NOMO-1 treated with dmso at 0.1 percent for 144 hours (cell line): ENCODE measurements around the gene AKAP3.

Experiments
- DNase-seq: peaks from one replicate; lab custom pipeline; 2025; ENCODE audit not compliant: unreplicated experiment; lab: John Stamatoyannopoulos, UW

Gene AKAP3

DNA sequence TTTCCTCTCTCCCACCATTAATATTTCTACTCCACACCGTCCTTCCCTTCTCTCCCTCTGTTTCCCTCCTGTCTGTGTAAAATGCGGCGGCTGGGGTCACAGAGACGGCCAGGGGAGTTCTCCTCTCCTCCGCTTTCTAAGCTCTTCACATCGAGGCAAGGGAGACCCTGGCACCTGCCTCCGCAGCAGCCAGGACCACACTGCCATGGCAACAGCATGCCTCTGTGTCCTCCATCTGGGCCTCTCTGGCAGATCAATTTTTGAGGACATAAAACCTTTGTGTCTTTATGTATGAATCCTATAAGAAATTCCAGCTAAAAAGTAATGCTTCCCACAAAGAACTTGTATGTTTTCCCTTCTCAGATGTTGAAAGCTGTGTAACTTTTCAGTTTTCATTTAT lies 45.4 kb downstream of the AKAP3 start:
- no peak for DNase-seq

DNA sequence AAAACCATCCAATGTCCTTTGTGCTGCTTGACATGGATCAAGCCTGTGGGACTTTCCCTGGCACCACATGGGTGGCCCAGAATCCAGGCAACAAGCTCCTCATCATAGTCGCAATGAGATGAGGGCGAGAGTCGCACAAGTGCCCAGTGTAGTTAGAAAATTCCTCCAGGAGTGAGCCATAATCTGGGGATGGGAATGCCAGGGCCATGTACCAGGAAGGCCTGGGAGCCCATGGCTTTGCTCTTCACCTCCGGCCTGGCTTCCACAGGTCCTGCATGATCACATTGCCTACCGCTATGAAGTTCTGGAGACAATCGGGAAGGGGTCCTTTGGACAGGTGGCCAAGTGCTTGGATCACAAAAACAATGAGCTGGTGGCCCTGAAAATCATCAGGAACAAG lies 53.0 kb downstream of the AKAP3 start:
- no peak for DNase-seq

DNA sequence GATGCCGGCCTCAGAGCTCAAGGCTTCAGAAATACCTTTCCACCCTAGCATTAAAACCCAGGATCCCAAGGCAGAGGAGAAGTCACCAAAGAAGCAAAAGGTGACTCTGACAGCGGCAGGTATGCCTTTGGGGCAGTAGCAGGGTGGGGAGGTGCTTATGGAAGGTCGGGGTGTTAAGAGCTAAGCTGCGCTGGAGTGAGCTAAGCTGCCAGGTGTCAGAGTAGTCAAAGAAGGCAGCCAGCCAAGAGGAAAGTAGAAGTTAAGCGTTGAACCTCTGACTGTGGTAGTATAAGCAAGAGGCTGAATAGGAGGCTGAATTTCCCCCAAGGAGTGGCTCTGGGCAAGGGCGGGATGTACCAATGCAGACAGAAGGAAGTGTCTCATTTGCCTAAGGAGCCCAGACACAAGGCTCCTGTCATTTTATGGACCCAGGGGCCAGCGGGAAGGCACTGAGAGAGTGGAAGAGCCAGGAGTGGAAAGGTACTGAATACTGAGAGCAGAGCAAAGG lies 57.6 kb downstream of the AKAP3 start:
- no peak for DNase-seq

DNA sequence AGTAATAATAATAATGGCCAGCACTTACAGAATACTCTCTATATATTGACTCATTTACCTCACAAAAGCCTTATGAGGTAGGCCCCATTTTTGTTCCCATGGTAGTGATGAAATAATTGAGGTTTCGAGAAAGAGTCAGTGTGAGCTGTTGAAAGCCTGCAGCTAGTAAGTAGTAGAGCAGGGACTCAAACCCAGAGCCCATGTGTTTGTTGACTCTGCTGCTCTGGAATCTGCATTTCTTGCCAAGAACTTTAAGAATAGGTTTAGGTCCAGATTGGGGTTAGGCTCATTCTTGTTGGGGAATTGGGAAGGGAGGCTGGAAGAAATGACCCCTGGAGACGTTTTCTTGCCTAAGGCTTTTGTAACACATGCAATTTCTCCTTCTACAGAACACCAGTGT lies 58.9 kb downstream of the AKAP3 start:
- no peak for DNase-seq

DNA sequence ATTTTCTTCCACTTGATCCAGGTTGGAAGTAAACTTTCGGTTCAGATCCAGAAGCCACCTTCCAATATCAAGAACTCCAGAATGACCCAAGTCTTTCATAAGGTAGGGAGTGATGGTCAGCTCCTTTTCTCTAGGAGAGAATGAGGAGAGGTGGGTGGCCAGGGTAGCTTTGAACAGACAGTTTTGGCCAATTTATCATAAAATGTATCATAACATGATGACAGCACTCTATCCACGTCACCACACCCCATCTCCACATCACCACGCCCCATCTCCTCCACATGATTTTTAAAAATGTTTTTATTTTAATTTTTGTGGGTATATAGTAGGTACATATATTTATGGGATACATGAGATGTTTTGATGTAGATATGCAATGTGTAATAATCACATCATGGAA lies 59.9 kb downstream of the AKAP3 start:
- no peak for DNase-seq

DNA sequence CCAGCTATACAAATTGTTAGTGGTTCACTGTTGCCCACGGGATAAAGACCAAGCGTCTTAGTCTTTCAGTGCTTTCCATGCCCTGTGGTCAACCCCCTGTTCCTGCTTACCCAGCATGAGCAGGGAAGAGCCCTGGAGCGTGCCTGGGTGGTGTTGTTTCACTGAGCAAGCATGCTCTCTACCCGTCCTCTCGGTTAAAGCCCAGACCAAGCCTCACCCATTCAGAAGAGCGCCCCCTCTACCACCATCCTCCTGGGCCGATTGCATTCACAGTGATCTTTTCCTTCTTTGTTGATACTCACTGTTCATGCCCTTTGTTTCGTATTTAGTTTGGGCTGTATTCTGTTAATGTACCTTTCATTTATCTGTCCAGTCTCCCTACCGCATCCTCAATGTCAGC lies 61.7 kb downstream of the AKAP3 start:
- DNase-seq = no peak

DNA sequence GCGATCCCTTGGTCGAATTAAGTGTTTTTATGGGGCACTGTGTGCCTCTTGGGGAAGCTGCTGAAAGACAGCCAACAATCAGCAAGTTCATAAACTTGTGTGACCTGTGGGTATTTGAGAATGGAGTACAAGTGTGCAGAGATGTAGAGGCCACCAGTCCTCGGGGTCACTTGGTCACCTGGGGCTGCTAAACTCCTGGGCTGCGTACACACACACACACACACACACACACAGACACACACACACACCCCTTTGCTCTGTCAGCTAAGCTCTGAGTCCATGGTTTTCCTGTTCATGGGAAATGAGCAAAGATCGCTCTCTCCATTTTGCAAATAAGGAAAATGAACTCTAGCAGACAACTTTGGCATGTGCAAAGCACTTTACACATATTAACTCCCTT lies 62.4 kb downstream of the AKAP3 start:
- no peak for DNase-seq

DNA sequence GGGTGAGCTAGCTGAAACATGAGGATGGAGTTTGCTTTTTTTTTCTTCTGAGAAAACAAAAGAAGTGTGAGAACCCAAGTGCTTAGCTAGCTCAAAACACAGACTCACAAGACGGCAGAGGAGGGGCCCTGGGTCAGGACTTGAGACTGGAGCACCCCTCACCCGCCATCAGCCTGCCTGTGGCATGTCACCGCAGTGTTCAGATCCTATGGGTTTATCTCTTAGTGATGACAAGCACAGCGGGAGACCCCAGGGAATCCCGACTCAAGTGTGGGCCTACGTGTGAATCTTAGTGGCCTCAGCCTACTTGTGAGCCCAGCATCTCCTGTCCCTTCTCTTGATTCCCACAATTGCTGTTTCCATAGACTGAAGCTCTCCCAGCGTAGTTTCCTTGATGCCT lies 64.0 kb downstream of the AKAP3 start:
- no peak for DNase-seq

DNA sequence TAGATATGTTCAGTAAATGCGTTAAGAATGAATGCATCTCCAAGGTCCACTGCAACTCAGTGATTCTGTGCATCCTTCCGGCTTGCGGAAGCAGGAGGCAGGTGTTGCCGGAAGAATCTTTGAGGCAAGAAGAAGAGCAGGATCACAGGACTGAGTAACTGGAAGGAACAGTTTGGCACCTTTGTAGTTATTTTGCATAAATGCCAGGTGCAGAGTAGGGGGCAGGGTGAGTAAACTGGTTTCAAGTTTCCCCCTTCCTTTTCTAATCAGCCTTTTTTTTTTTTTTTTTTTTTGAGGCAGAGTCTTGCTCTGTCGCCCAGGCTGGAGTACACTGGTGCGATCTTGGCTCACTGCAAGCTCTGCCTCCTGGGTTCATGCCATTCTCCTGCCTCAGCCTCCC lies 64.6 kb downstream of the AKAP3 start:
- DNase-seq = no peak

DNA sequence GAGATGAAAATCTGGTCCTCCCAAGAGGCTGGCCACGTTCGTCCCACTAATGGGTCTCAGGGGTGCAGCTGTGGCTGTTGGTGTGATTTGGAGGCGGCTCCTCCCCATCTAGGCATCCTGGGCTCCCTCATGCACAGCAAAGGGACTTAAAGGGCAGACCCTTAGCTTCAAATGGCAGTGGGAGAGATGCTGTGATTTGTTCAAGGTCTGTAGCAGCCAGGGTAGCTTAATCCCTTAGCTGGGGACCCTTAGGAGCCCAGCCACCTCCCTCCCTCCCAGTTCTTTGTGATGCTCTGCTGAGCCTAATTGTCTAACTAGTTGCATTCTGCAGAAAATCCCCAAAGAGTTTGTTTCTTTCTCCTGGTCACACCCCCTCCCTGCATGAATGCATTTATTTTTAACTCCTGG lies 68.6 kb downstream of the AKAP3 start:
- no peak for DNase-seq

DNA sequence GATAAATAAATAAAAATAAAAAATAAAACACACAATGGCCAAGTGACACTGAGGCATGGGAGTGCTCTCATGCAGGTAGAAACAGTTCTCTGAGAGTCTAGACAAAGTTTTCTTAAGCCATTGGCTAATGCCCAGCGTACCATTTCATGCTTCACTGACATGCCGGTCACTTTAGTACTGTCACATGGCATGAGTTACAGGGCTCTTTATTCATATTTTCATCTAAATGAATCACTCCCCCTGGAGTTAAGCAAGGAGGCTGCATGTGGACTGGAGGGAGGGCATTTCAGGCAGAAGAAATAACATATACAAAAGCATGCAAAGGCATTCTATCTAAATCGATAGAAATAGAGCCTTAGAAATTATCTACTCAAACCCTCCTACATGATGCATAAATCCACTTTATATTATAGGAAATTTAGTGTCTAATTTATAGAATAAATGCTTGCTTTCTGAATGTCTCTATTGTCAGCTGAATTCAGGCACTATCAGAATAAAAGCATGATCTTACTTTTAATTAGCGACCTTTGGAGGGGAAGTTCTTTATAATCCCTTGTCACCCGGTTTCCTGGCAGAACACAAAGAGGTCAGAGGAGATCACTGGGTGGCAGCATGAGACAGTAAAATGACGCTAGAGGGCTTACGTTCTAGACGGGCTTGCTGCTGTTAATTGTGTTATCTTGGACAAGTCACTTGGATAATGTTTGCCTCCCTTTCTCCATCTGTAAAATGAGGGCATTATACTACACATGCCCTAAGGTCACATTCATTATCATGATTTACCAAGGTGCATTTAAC lies 69.3 kb downstream of the AKAP3 start:
- DNase-seq = peak; percentile 56

DNA sequence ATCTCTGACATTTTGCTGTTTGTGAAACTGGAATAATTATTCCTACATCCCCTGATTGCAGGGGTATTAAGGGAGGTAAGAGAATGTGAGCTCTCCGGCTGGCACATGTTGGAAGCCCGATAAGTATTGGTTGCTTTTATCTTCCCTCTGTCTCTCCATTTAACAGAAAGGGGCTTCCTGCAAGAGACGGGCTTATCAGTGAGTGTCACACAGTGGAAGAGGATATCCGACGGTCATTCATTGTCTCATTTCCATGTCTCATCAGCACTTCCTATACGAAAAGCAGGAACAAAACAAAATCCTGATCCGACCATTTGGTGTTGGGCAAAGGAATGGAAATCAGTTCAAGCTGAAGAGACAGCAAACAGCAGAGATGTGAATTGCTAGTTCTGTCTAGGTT lies 76.2 kb downstream of the AKAP3 start:
- no peak for DNase-seq

DNA sequence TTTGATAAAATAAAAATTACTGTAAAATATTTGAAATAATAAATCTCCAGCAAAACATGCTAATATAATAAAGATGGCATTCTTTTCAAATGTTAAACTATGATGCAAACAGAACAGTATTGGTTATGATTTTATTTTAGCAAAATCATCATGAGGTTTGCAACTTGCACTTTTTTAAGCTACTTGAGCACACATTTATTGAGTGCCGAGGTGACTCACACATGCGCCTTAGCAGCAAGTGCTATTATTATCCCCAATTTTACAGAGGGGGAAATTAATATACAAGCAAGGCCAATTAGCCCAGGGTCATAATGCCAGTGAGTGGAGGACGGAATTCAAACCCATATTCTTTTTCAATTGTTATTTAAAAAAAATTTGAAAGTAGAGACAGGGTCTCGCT lies 79.6 kb downstream of the AKAP3 start:
- no peak for DNase-seq

DNA sequence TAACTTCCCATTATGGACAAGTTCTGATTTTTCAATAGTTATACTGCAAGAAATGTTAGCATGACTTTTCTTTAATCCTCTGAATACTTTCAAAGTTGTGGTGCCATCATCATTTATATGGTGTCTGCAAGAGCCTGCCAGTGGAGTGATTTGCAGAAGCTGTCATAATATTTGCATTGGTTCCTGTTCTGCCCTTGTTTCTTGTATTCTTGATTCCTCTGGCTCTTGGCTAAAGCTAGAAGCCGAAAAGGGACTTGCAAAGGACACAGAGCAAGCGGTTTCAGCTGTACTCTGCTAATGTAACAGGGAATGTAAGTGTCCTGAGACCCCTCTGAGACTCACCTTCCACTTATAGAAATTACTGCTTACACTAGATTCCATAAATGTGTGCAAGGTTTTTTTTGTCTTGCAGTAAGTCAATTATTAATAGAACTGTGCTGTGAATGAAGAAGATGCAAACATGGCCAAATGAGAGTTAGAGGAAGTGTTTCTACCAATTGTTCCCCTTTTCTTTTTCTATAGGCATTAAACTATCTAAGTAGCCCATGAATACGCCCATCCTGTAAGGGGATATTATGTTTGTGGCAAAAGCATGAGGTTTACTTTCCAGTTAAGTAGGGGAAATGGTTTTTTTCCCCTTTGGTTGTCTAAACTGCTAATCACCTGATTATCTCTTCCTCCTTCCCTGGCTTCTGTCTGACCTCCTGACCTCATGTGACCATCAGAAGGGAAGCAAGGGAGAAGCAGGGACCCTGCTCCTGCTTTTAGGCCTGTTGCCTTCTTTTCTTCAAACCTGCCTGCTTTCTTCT lies 81.6 kb downstream of the AKAP3 start:
- DNase-seq = peak; percentile 72

DNA sequence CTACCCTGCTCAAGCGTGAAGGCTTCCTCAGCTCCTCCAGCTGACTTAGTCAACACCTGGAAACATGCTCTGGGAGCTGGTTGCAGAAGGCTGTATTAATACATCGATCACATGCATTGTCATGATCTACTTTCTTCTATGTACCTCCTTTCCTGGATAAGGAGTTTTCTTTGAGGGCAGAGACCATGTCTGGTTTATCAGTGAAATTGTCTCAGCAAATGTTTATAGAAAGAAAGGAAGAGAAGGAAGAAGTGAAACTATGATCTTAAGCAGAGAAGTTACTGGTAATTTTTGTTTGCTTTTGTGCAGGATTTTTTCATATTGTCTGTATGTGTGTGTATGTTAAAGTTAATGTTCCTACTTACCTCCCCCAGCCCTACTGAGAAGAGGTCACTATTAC lies 82.4 kb downstream of the AKAP3 start:
- DNase-seq = no peak
